Testis (tissue), 2 donors: ENCODE data around the gene OCA2.

ENCODE experiments used
- CTCF ChIP-seq, 3 experiments: fragments of 450-650 bp in 2 of 3; fragments of 200-600 bp in 1 of 3; sonication (generic) in 1 of 3; IDR thresholded peaks; one replicate each; pipeline ENCODE4 v1.5.1; 2016 to 2019; ENCODE audit warnings: antibody characterized with exemption in 3 of 3, mild to moderate bottlenecking in 2 of 3, moderate library complexity in 1 of 3
- POLR2A ChIP-seq: fragments of 450-650 bp; IDR thresholded peaks from one replicate; pipeline ENCODE4 v1.6.1; 2017; ENCODE audit warnings: antibody characterized with exemption, mild to moderate bottlenecking, moderate library complexity

DNA sequence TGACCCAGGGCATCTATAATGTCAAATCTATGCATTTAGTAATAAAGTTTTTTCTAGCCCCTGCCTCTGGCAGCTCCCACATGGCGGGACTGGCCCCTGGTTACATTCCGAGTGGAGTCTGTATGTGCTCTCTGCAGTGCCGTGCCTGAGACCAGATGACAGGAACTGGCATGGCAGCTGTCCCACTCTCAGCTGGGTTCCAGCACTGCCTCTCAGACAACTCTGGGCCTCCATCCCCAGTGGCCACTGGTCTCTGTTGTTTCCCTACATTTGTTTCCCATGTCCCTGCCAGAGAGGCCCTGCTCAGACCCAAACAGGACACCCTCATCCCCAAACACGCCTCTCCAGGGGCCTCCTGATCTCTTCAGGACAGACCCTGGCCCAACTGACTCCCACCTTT lies 109.3 kb downstream of the OCA2 start:
- no peak for TF ChIP-seq POLR2A
- no peak for TF ChIP-seq CTCF (IDR thresholded peaks at IDR 0.05)
